IPS-NIHi11 (cell line): ENCODE results near the gene CEACAM1.
"Not testable (repeated sequence)": the region's sequence is repeated elsewhere in the genome, so short reads cannot be mapped to it uniquely, and the experiment has no call there.

Source experiments
- DNase-seq: peaks from one replicate; pipeline ENCODE4 v3.0.0; 2012; ENCODE audit warnings: mixed read lengths, low spot score

CEACAM1 gene

GRCh38 chr19:42548552-42548951, 20.3 kb upstream of the CEACAM1 start:
- peak; percentile 47 for DNase-seq

- DNase-seq, result no peak
These were observed 19.6 kb upstream of the CEACAM1 start for GRCh38 chr19:42547929-42548328.

- DNase-seq, result no peak
These were observed 18.7 kb upstream of the CEACAM1 start for GRCh38 chr19:42546831-42547500.

GRCh38 chr19:42544146-42544545, 15.9 kb upstream of the CEACAM1 start:
- no peak for DNase-seq

GRCh38 chr19:42542791-42543190, 14.5 kb upstream of the CEACAM1 start:
- DNase-seq, result no peak

- no peak for DNase-seq
These were observed 11.8 kb upstream of the CEACAM1 start for GRCh38 chr19:42540071-42540553.

- DNase-seq, result no peak
These were observed 10.8 kb upstream of the CEACAM1 start for GRCh38 chr19:42538841-42539709.

- not testable (repeated sequence) for DNase-seq
These were observed 7.0 kb upstream of the CEACAM1 start for GRCh38 chr19:42535276-42535675.

- DNase-seq, result no peak
These were observed 6.1 kb upstream of the CEACAM1 start for GRCh38 chr19:42534391-42534790.

- DNase-seq, result no peak
These were observed 4.6 kb upstream of the CEACAM1 start for GRCh38 chr19:42532891-42533290.

GRCh38 chr19:42531313-42531712, 3.0 kb upstream of the CEACAM1 start:
- no peak for DNase-seq

- peak; percentile 81 for DNase-seq
These were observed 1.0 kb upstream of the CEACAM1 start for GRCh38 chr19:42529248-42529764.

- DNase-seq, result no peak
These were observed 3.3 kb downstream of the CEACAM1 start for GRCh38 chr19:42524943-42525342.

- DNase-seq, result no peak
These were observed 4.0 kb downstream of the CEACAM1 start for GRCh38 chr19:42524250-42524649.

- not testable (repeated sequence) for DNase-seq
These were observed 6.0 kb downstream of the CEACAM1 start for GRCh38 chr19:42522262-42522661.

GRCh38 chr19:42521346-42522030, 6.8 kb downstream of the CEACAM1 start:
- no peak for DNase-seq

- no peak for DNase-seq
These were observed 9.2 kb downstream of the CEACAM1 start for GRCh38 chr19:42519108-42519507.

- DNase-seq, result no peak
These were observed 11.5 kb downstream of the CEACAM1 start for GRCh38 chr19:42516771-42517170.

GRCh38 chr19:42515241-42515832, 12.9 kb downstream of the CEACAM1 start:
- no peak for DNase-seq

GRCh38 chr19:42514449-42514848, 13.8 kb downstream of the CEACAM1 start:
- no peak for DNase-seq

GRCh38 chr19:42512743-42513304, 15.5 kb downstream of the CEACAM1 start:
- DNase-seq, result no peak
